Measurements from ENCODE around the gene HDAC4. TPM values are rescaled to one million over a fixed set of nuclear protein-coding genes. Genes with fewer than 3 reads are reported as not detected.

The HDAC4 gene
- total RNA-seq, 1 experiment from 2014 or later = 5.5 TPM

DNA sequence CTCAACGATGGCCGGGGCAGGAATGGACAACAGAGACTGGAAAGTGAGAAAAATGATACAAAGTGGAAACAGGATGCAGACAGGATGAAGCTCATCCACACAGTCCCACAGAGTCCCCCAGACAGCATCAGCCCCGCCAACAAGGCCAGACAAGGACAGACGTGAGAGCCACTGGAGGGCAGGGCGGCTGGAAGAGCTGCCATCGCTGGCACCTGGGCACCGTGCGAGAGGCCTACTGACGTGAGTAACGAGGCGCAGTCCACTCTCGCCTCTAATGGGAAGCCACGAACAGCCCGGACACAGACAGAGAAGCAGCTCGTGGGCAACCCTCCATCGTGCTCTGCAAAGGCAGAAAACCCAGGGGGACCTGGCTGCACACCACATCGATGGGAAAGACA is 17.1 kb downstream of the HDAC4 start:
- no peak for DNase-seq (ENCODE audit: low read depth)

DNA sequence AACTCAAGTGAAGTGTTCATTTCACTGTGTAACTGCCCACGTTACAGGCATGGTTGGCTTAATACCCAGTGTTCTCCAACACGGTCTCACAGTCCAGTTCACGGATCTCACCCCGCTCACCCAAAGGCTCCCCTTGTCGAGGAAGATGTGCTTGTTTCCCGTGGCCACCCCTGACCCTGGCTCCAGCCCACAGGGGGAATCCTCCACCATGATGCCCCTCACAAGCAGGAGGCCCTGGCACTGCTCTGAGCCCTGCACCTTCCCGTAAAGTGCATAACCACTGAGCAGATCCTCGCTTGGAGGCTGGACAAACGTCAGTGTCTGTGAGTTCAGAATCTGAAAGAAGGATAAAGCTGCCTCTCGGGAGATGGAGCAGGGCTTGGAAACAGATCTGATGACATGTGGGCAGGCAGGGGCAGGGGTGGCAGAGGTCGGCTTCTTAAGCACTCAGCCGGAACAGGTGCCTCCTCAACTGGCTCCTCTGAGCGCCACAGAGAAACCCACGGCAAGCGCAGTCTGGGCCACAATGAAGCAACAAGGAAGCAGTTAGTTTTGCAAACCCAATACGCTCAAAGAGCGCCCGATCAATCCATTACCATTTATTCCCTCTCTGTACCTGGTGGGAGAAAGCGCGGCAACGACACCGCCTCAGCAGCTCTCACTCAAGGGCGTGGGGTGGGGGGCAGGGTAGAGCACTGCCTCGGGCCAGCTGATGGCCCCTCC is 17.6 kb downstream of the HDAC4 start:
- no peak for DNase-seq (ENCODE audit: low read depth)

GRCh38 chr2:239382384-239382880 is 18.4 kb downstream of the HDAC4 start:
- DNase-seq (ENCODE audit: low read depth) = no peak

GRCh38 chr2:239381709-239382134 is 19.1 kb downstream of the HDAC4 start:
- DNase-seq (ENCODE audit: low read depth) = no peak

- DNase-seq (ENCODE audit: low read depth) = no peak
These were observed 19.8 kb downstream of the HDAC4 start for GRCh38 chr2:239380831-239381708.

DNA sequence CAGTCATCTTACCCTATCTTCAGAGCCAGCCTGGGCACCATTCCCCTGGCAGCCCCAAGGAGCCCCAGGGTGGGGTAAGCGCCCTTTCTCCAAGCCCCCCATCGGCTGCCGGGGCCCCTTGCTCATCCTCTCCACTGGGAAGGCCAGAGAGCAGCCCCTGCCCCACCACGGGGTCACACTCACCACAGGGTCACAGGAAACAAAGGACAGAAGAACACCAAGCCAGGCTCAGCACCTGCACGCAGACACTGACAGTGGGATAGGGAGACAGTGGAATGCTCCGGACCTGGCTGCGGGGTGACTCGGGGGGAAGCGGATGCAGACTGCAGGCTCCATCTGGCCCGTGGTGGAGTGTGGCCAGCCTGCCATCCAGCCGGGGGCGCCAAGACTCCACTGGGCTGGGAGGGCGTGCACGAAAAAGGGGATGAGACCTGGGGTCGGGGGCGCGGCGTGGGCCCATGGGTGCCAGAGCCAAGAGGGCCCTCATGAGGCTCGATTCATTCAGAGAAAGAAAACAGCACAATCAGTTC is 21.1 kb downstream of the HDAC4 start:
- no peak for DNase-seq (ENCODE audit: low read depth)

DNA sequence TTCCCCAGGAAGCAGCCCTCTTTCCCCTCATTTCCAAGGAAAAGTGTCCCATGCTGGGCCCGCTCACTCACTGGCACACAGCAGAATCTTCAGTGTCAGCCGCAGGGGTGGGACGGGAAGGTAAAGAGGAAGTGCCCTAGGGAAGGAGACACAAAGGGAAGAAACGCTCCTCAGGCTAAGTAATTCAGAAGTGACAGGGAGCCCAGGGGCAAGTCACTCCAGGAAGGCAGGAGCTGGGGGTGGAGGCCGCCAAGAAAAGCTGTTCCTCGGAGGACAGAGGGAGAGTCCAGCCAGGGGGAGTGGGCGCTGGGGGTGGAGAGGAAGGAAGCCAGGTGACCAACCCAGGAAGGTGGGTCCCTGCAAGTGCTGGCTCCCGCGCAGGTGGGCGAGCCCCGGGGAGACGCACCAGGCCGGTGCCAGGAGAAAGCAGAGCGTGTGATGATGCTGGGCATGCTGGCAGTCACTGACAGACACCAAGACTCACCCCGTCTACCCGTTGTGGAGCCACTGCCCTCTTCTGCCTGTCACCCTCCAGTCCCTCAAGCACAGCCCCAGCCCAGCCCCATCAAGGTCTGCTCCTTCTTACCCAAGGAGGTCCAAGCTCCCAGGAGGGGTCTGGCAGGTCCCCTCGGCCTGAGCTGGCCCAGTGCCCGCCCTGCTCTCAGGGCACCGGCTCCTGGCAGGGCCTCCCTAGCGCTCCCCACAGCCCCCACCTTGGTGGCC is 21.7 kb downstream of the HDAC4 start:
- no peak for DNase-seq (ENCODE audit: low read depth)

DNA sequence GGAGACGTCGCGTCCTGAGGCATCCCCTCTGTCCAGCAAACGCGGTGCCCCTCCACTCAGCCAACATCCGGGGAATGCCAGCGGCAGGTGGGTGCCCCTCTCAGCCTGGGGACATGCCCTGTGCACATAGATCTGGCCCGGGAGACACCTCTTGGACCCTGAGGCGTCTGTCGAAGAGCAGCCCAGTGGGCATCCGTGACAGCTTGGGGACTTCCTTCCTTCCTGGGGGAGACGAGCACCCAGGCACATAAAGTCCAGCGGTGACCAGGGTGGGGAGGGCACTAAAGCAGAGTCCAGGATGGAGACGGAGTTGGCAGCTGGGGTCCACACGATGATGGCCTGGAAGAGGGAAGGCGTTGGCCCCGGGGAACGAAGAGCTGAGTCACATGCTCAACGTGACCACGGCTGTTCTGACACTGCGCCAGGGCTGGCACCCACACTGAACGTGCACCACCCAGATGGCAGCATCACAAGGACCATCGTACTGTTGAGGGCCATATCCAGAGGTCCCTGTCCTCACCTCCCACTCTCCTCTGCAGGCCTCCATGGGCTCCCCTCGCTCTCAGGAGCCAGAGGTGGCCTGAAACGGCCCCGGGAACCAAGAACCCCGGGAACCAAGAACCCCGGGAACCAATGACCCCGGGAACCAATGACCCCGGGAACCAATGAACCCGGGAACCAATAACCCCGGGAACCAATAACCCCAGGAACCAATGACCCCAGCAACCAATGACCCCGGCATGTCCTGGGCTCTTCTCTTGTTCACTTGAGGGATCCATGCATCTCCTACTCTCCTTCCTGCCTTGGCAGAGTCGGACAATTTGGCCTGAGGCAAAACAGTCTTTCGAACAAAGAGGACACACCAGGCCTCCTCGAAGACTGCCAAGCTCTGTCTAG is 22.6 kb downstream of the HDAC4 start:
- no peak for DNase-seq (ENCODE audit: low read depth)

GRCh38 chr2:239377591-239377990 is 23.2 kb downstream of the HDAC4 start:
- DNase-seq (ENCODE audit: low read depth) = no peak

DNA sequence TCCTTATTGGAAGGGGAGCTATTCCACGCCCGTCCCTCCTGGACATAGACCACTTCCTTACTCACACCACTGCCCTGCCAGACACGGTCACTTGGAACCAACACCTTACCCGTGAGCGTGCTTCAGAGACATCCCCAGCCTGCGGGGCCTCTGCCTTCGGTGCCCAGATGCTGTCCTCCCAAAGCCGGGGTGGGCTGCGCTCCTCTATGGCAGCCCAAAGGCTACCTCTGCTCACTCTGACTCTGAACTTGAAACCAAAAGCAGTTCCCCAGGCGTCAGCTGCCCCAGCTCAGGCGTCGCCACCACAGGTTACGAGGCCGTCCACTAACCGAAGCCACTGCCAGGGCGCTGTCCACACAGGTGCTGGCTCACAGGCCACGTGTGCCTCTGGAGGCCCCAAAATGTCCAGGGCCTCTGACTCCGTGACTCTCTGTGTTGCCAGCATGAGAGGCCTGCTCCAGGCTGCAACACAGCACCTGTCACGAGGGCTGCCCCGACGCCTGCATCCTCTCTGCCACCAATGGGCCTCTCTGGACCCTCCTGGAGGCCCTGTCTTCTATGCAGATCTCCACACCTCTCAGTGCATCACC is 23.8 kb downstream of the HDAC4 start:
- DNase-seq (ENCODE audit: low read depth) = no peak

DNA sequence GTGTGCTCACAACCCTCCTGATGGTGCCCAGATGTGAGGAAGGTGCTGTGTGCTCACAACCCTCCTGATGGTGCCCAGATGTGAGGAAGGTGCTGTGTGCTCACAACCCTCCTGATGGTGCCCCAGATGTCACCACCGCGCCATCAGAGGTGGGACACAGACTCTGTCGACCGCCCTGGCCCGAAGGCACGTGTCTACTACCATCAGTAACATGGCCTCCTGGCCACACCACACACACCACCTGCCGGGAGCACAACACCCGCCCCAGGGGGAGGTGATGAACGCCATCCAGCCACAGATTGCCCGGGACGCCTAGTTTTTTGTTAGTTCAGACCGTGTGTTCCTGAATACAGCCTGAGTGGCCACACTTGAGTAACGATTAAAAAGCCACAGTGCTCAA is 24.5 kb downstream of the HDAC4 start:
- no peak for DNase-seq (ENCODE audit: low read depth)

DNA sequence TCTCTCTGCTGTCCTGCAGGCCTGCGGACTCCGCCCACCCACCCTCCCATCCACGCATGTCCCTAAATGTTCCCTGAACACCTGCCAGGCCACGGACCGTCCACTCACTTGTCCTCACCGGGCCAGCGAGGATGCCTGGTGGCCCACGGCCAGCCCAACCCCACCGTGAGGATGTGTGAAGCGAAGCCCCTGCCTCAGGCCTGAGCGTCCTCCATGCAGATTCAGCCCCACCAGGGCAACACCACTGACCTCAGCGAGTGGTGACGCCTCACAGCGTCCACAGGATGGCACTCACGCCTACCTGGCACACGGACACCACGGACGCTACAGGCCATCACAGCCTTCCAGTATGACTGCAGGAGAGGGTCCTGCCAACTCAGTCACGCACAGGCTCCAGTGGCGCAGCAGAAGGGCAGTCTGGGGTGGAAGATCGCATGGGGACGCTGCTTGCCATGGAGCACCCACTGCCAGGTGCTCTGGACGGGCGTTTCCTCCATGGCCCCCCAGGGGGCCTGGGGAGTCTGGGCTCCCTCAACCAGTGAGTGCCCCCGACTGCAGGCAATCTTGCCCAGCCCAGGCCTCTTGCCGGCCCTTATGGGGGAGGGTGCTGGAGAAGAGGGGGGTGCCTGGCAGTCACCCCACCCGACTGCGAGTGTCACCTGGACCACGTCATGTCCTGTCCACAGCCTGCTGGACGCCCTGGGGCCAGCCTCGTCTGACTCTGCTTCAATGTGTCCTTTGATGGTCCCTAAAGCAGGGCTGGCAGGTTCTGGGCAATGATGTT is 25.4 kb downstream of the HDAC4 start:
- no peak for DNase-seq (ENCODE audit: low read depth)

DNA sequence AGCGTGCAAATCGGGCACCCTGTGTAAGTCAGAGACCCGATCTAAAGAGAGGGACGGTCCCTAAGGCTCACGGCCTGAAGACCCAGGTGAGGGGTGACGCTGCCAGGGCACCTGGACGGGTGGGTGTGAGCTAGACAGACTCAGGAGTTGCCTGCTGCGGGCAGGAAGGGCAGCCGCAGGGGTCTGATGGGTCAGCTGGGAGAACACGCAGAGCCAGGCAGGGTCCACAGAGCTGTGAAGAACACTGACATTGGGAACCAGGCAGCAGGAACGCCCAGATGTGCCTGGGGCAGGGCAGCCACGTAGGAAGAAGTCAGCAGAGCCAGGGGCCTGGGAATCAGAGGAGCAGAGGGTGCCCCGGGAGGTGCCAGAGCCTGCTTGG is 25.9 kb downstream of the HDAC4 start:
- DNase-seq (ENCODE audit: low read depth) = no peak

GRCh38 chr2:239372835-239373234 is 28.0 kb downstream of the HDAC4 start:
- no peak for DNase-seq (ENCODE audit: low read depth)

DNA sequence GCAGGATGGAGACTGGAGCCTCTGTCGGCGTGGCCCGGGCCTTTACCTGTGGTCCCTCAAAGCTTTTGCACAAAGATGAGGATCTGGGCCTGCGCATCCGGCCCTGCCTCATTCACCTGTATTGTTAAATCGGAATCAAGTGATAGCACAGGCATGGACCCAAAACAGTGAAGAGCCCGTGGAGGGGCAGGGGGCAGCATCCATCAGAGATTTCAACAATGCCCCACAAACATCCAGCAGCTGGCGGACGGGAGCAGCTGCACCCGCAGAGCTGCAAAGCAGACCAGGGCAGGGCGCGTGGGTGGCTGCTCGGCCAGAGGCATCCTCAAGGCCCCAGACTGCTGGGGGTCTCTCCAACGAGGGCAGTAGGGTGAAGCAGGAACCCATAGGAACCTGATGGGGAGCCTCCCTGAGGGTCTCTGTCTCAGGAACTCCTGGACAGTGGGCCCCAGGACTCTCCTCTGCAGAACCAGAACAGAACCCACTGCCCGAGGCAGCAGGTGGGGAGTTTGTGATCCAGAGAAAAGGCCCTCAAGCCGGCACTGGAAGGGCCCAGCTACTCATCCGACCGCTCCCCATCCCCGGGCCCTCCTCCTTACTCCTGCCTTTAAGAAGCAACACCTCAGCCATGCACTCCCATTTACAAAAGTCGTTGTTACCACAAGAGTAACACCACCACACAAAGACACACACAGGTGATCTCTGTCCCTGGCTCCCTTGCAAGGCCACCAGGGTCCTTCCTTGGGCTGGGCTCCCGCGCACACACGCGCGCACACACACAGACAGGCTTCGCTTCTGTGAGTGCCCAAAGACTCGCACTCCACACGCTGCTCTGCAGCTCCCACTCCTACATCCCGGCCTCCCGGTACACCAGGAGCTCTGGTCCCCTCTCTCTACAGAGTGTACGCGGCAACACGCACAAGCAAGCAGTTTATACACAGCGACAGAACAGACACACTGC is 28.8 kb downstream of the HDAC4 start:
- DNase-seq (ENCODE audit: low read depth) = no peak

DNA sequence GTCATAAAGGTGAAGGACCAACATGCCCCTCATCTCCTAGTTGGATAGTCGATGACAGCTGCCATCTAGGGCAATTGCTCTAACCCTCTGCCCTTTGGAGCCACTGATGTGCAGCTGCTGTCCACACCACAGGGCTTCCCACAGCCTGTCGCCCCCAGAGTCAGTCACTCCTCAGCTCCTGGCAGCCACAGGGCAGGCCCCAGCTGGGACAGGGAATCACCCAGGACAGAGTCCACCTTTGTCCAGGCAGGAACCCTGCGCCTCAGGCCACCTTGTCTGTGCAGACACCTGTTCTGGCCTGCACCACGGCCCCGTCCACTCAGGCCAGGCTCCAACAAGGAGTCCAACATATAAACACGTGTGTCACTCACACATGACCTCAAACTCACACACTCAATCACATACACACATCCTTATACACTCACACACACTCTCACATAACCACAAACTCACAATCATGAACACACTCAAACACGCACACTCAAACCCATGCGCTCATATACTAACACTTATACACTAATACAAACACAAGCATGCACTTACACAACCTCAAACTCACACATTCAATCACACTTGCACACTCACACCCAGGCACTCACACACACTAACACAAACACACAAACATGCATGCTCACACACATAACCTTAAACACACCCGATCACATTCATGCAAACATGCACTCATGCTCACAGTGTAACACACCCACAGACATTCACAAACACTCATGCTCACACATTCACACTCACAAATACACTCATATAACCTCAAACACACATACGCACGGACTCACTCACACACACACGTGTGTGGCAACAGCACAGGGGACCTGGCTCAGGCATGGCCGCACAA is 29.7 kb downstream of the HDAC4 start:
- DNase-seq (ENCODE audit: low read depth) = no peak

DNA sequence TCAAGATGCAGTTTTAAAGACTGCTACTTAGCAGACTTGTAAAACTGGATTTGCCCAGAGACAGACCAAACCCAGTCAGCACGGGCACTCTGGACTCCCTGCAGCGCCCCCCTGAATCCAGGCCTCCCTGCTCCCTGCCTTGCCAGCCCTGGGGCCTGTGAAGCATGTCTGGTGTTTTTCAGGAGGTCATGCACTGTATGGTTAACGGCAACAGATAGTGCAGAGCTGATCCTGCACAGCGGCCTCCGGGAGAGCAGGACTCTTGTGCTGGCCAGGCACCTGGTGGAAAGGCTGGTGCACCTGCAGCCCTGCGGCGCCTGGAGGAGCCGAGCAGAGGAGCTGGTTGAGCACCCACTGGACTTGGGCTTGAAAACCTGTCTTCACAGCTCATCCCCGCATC is 30.4 kb downstream of the HDAC4 start:
- DNase-seq (ENCODE audit: low read depth) = no peak

All from Daoy (cell line).